ENCODE results near the gene IFIT1B. TPM values are rescaled to one million over a fixed set of nuclear protein-coding genes. Genes with fewer than 3 reads are reported as not detected.

Gene IFIT1B
- total and polyA plus RNA-seq, 2 of the 8 experiments (the other 6 are each of a cell fraction or from before 2014, with no cell fraction given), result not detected

GRCh38 chr10:89351780-89352597, 25.9 kb upstream of the IFIT1B start:
- Histone ChIP-seq H4K5ac (ENCODE audit: insufficient read length, low read depth, low read length) (no peak overlapping the region), H3K27me3 (replicated peaks in 1 of 4; ENCODE audit: control insufficient read depth in 3 of 4, extremely low read depth in 1 of 4, insufficient read depth in 3 of 4, low read length in 3 of 4) (no peaks in the 10 kb centered on the region), H4K8ac (ENCODE audit: extremely low read depth, insufficient read depth, low read length) (no peak overlapping the region), H3K4me3 (ENCODE audit: extremely low read depth in 1 of 4, insufficient read depth in 2 of 4, low read depth in 3 of 4, low read length in 4 of 4) (no peak overlapping the region), H3K4me2 (ENCODE audit: insufficient read depth in 1 of 2, low read depth in 2 of 2, low read length in 2 of 2) (no peak overlapping the region), H2BK15ac (ENCODE audit: low read length) (no peak overlapping the region), H3K23ac (ENCODE audit: insufficient read length) (no peak overlapping the region), H4K20me1 (replicated peaks in 1 of 2; ENCODE audit: control insufficient read depth in 1 of 2, insufficient read depth in 2 of 2, low read length in 2 of 2) (no peaks in the 10 kb centered on the region), H3K9me3 (ENCODE audit: insufficient read depth in 2 of 2, low read depth in 1 of 2, low read length in 1 of 2) (no peaks in the 10 kb centered on the region), H3K18ac (ENCODE audit: extremely low read depth, low read length) (no peak overlapping the region), H3K79me2 (ENCODE audit: control insufficient read depth in 1 of 2, insufficient read depth in 2 of 2, low read length in 2 of 2) (no peaks in the 10 kb centered on the region), H3K27ac (ENCODE audit: low read depth, low read length) (no peak overlapping the region), H3K4me1 (replicated peaks in 1 of 4; ENCODE audit: control insufficient read depth in 3 of 4, insufficient read depth in 4 of 4, low read length in 3 of 4) (peaks cover 4 to 18% (median 15%) of the 10 kb centered on the region in 4 experiments; a peak in 6 of 7 replicates), H2BK12ac (ENCODE audit: low read depth, low read length) (peak overlapping the region; percentile 22; the same call in 1 of the 2 replicates), H2AFZ (ENCODE audit: low read length) (no peak overlapping the region), H3K56ac (replicated peaks; ENCODE audit: insufficient read length, low read depth, low read length) (no peak overlapping the region), H3K4ac (replicated peaks; ENCODE audit: insufficient read length, low read depth, low read length) (no peak overlapping the region), H2BK5ac (ENCODE audit: low read depth, low read length) (peak overlapping the region; percentile 7; the same call in 1 of the 2 replicates), H2AK5ac (ENCODE audit: low read depth, low read length) (peak overlapping the region; percentile 94; the same call in 1 of the 2 replicates), H3K9ac (replicated peaks in 1 of 4; ENCODE audit: extremely low read depth in 1 of 4, low read depth in 3 of 4, low read length in 3 of 4) (no peak overlapping the region), H4K91ac (replicated peaks; ENCODE audit: insufficient read length, low read length) (no peak overlapping the region), H3K23me2 (ENCODE audit: low read depth, low read length) (no peaks in the 10 kb centered on the region), H3K36me3 (ENCODE audit: control insufficient read depth in 2 of 4, insufficient read depth in 4 of 4, low read length in 3 of 4) (no peaks in the 10 kb centered on the region), H2BK120ac (replicated peaks; ENCODE audit: low read depth, low read length) (no peak overlapping the region), H2BK20ac (ENCODE audit: low read length) (no peak overlapping the region; the same call in 1 of the 2 replicates), H3K14ac (ENCODE audit: insufficient read length) (no peak overlapping the region), H3K79me1 (ENCODE audit: low read depth, low read length) (no peaks in the 10 kb centered on the region)
- CTCF ChIA-PET (ENCODE audit: partially characterized antibody), result interaction anchor here (1.3 to 9.3 kb wide), 3 partner anchors 13 to 20 kb away, joined by 3 to 64 read pairs (median 5); no protein-coding TSS in a partner anchor
- FAIRE-seq (no peak), DNase-seq (ENCODE audit: low read depth in 1 of 2, low spot score in 2 of 2) (no peak)
- WGBS, 2 experiments (ENCODE audit: extremely low coverage in 1 of 2, insufficient coverage in 1 of 2, insufficient read length in 1 of 2, insufficient replicate concordance in 2 of 2, low coverage in 1 of 2, low lambda C conversion rate in 2 of 2, missing lambda C conversion rate in 1 of 2), result 86% methylated on average over 12 of the region's 12 CpGs; no CpG with 5 or more reads in 1 of the 2 experiments
- POLR2A ChIA-PET (ENCODE audit: partially characterized antibody), result no interaction called here
- TF ChIP-seq EZH2 (IDR thresholded peaks at IDR 0.05; ENCODE audit: low read depth, low read length, severe bottlenecking) (no peak), CHD1 (IDR thresholded peaks at IDR 0.05; ENCODE audit: low read depth, low read length) (no peak), BRCA1 (IDR thresholded peaks at IDR 0.05; ENCODE audit: low read depth, low read length) (no peak), NANOG (IDR thresholded peaks at IDR 0.05; ENCODE audit: insufficient read depth, low read depth, low read length, poor library complexity, severe bottlenecking) (no peak), SIX5 (IDR thresholded peaks at IDR 0.05; ENCODE audit: low read depth, low read length) (no peak), TCF12 (IDR thresholded peaks at IDR 0.05; ENCODE audit: low read depth, low read length) (no peak), RNF2 (IDR thresholded peaks at IDR 0.05; ENCODE audit: borderline replicate concordance, low read depth, low read length, missing control alignments, poor library complexity, severe bottlenecking) (no peak), TAF7 (optimal IDR thresholded peaks at IDR 0.05; ENCODE audit: borderline replicate concordance, low read depth, low read length) (no peak), ZNF274 (IDR thresholded peaks at IDR 0.05; ENCODE audit: borderline replicate concordance, extremely low read depth, low read length) (no peak), TEAD4 (IDR thresholded peaks at IDR 0.05; ENCODE audit: low read depth, low read length) (no peak), SUZ12 (IDR thresholded peaks at IDR 0.05; ENCODE audit: low read length) (no peak)

Data from H1 (cell line).